HEK293 (cell line): ENCODE data around the gene LCMT2.

ENCODE experiments used
- CTCF ChIA-PET: fragments of 350-600 bp; formaldehyde crosslinking; extraction: SDS; loops from one replicate; lab custom pipeline; 2021; ENCODE audit warnings: antibody characterized with exemption; lab: Yijun Ruan, JAX
- POLR2A ChIA-PET: fragments of 300-600 bp; formaldehyde crosslinking; extraction: SDS; loops from one replicate; lab custom pipeline; 2020; ENCODE audit warnings: antibody characterized with exemption, inconsistent platforms; lab: Yijun Ruan, JAX
- H3K27ac ChIP-seq: fragments of 200-500 bp; sonication (Bioruptor generic); 2 replicates; pipeline ENCODE4 v1.5.1; 2014; ENCODE audit warnings: low read depth, low read length, control low read depth, inconsistent platforms; ENCODE audit errors: extremely low read depth
- H3K36me3 ChIP-seq, 2 experiments: fragments of 200-500 bp in 1 of 2; sonication (Bioruptor generic) in 1 of 2; 1 replicate in 1 of 2; 2 replicates in 1 of 2; pipeline ENCODE4 v1.5.1; 2014 to 2017; ENCODE audit warnings: inconsistent platforms in 2 of 2, low read length in 2 of 2; ENCODE audit not compliant: control insufficient read depth in 2 of 2, insufficient read depth in 1 of 2
- H3K4me1 ChIP-seq: fragments of 200-500 bp; sonication (Bioruptor generic); 2 replicates; pipeline ENCODE4 v1.5.1; 2014; ENCODE audit warnings: mild to moderate bottlenecking, low read length, inconsistent platforms; ENCODE audit not compliant: control insufficient read depth, insufficient read depth
- H3K4me3 ChIP-seq: 2 replicates; pipeline ENCODE4 v1.5.1; 2011; ENCODE audit warnings: low read depth, mild to moderate bottlenecking, control low read depth, low read length, moderate library complexity
- H3K9me3 ChIP-seq: fragments of 200-500 bp; sonication (Bioruptor generic); 2 replicates; pipeline ENCODE4 v1.5.1; 2014; ENCODE audit warnings: low read depth, low read length, inconsistent platforms; ENCODE audit not compliant: control insufficient read depth, insufficient read depth
- GLIS1 ChIP-seq: fragments of 450-650 bp; formaldehyde crosslinking; IDR thresholded peaks from 2 replicates; pipeline ENCODE4 v1.5.1; 2016; ENCODE audit warnings: missing biosample characterization, missing genetic modification characterization
- HOXD13 ChIP-seq: sonication (generic); formaldehyde crosslinking; IDR thresholded peaks from 2 replicates; pipeline ENCODE4 v1.8.0; 2022; ENCODE audit warnings: missing genetic modification reagents, borderline replicate concordance
- MYNN ChIP-seq: fragments of 450-650 bp; formaldehyde crosslinking; IDR thresholded peaks from 2 replicates; pipeline ENCODE4 v1.5.1; 2016; ENCODE audit warnings: missing biosample characterization, missing genetic modification characterization, borderline replicate concordance
- SETDB1 ChIP-seq: IDR thresholded peaks from one replicate; pipeline ENCODE4 v1.6.1; 2017; ENCODE audit warnings: mild to moderate bottlenecking, low read length, moderate library complexity, mixed read lengths; ENCODE audit not compliant: insufficient read length
- TRIM28 ChIP-seq: IDR thresholded peaks from 2 replicates; pipeline ENCODE4 v1.6.1; 2011; ENCODE audit warnings: low read length, control low read depth, borderline replicate concordance
- WT1 ChIP-seq: fragments of 450-650 bp; formaldehyde crosslinking; IDR thresholded peaks from 2 replicates; pipeline ENCODE4 v1.5.1; 2016; ENCODE audit warnings: missing biosample characterization, missing genetic modification characterization
- ZNF114 ChIP-seq: fragments of 450-650 bp; formaldehyde crosslinking; IDR thresholded peaks from 2 replicates; pipeline ENCODE4 v1.5.0; 2017; ENCODE audit warnings: missing biosample characterization, missing genetic modification characterization
- ZNF146 ChIP-seq: fragments of 450-650 bp; formaldehyde crosslinking; IDR thresholded peaks from 2 replicates; pipeline ENCODE4 v1.5.1; 2016; ENCODE audit warnings: missing biosample characterization, missing genetic modification characterization
- ZNF473 ChIP-seq: fragments of 450-650 bp; formaldehyde crosslinking; IDR thresholded peaks from 2 replicates; pipeline ENCODE4 v1.5.1; 2017; ENCODE audit warnings: missing biosample characterization, missing genetic modification characterization
- ZNF521 ChIP-seq: fragments of 450-650 bp; formaldehyde crosslinking; IDR thresholded peaks from 2 replicates; pipeline ENCODE4 v1.5.1; 2017; ENCODE audit warnings: missing biosample characterization, mild to moderate bottlenecking, missing genetic modification characterization
- ZNF555 ChIP-seq: fragments of 450-650 bp; formaldehyde crosslinking; conservative IDR thresholded peaks from 2 replicates; pipeline ENCODE4 v1.5.1; 2017; ENCODE audit warnings: missing biosample characterization, mild to moderate bottlenecking, missing genetic modification characterization, inconsistent platforms
- ZNF571 ChIP-seq: fragments of 450-650 bp; formaldehyde crosslinking; IDR thresholded peaks from 2 replicates; pipeline ENCODE4 v1.5.0; 2017; ENCODE audit warnings: missing biosample characterization, missing genetic modification characterization
- ZNF629 ChIP-seq: fragments of 450-650 bp; formaldehyde crosslinking; IDR thresholded peaks from 2 replicates; pipeline ENCODE4 v1.5.1; 2017; ENCODE audit warnings: missing biosample characterization, missing genetic modification characterization
- ZNF677 ChIP-seq: fragments of 450-650 bp; IDR thresholded peaks from 2 replicates; pipeline ENCODE4 v1.5.0; 2018; ENCODE audit warnings: missing biosample characterization, mild to moderate bottlenecking, missing genetic modification characterization, moderate library complexity
- ZSCAN23 ChIP-seq: fragments of 450-650 bp; formaldehyde crosslinking; IDR thresholded peaks from 2 replicates; pipeline ENCODE4 v1.5.1; 2016; ENCODE audit warnings: missing biosample characterization, missing genetic modification characterization
- TF ChIP-seq, protein P1 (sequence below): sonication (generic); formaldehyde crosslinking; IDR thresholded peaks from 2 replicates; pipeline ENCODE4 v1.8.1; 2022; ENCODE audit warnings: mild to moderate bottlenecking, moderate library complexity, missing genetic modification reagents
- TF ChIP-seq, protein P2 (sequence below): fragments of 450-650 bp; formaldehyde crosslinking; IDR thresholded peaks from 2 replicates; pipeline ENCODE4 v1.5.1; 2016; ENCODE audit warnings: missing biosample characterization, missing genetic modification characterization
- TF ChIP-seq, protein P3 (sequence below): fragments of 450-650 bp; formaldehyde crosslinking; IDR thresholded peaks from 2 replicates; pipeline ENCODE4 v1.5.1; 2016; ENCODE audit warnings: missing biosample characterization, missing genetic modification characterization
- TF ChIP-seq, protein P4 (sequence below): fragments of 450-650 bp; formaldehyde crosslinking; IDR thresholded peaks from 2 replicates; pipeline ENCODE4 v1.5.1; 2016; ENCODE audit warnings: missing biosample characterization, missing genetic modification characterization

LCMT2 gene

GRCh38 chr15:43316016-43316970 is 14.1 kb downstream of the LCMT2 start:
- no peak overlapping the region for H3K27ac ChIP-seq
- no peaks in the 10 kb centered on the region for H3K36me3 ChIP-seq
- H3K4me1 ChIP-seq = no peaks in the 10 kb centered on the region
- ChIA-PET CTCF (interaction anchor here (0.6 kb wide), 1 partner anchor 612 kb away, joined by 3 read pairs; no protein-coding TSS in a partner anchor), POLR2A (no interaction called here)
- no peak for TF ChIP-seq ZNF571 (tag by site-specific recombination)
- TF ChIP-seq, protein P1, sequence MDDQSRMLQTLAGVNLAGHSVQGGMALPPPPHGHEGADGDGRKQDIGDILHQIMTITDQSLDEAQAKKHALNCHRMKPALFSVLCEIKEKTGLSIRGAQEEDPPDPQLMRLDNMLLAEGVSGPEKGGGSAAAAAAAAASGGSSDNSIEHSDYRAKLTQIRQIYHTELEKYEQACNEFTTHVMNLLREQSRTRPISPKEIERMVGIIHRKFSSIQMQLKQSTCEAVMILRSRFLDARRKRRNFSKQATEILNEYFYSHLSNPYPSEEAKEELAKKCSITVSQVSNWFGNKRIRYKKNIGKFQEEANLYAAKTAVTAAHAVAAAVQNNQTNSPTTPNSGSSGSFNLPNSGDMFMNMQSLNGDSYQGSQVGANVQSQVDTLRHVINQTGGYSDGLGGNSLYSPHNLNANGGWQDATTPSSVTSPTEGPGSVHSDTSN (CRISPR knock-in tag) = no peak
- no peak for TF ChIP-seq ZNF521 (tag by site-specific recombination)
- TF ChIP-seq ZNF555 = no peak
- TF ChIP-seq GLIS1 (tag by site-specific recombination) = no peak
- no peak overlapping the region for H3K4me3 ChIP-seq
- H3K9me3 ChIP-seq = no peaks in the 10 kb centered on the region

GRCh38 chr15:43314171-43314570 is 16.2 kb downstream of the LCMT2 start:
- H3K4me1 ChIP-seq = no peaks in the 10 kb centered on the region
- no peaks in the 10 kb centered on the region for H3K36me3 ChIP-seq
- no peak overlapping the region for H3K27ac ChIP-seq
- no peak overlapping the region for H3K4me3 ChIP-seq
- ChIA-PET POLR2A (no interaction called here), CTCF (no interaction called here)
- H3K9me3 ChIP-seq = no peaks in the 10 kb centered on the region
- TF ChIP-seq ZNF146 (tag by site-specific recombination) (0 out of 2 replicates have a peak, but pooled peaks have one; percentile 21), WT1 (no peak)
- TF ChIP-seq, all 188 proteins: peak for 1

- Histone ChIP-seq H3K36me3 (no peaks in the 10 kb centered on the region), H3K27ac (no peak overlapping the region), H3K4me1 (no peaks in the 10 kb centered on the region), H3K4me3 (no peak overlapping the region), H3K9me3 (no peaks in the 10 kb centered on the region)
- TF ChIP-seq, protein P2, sequence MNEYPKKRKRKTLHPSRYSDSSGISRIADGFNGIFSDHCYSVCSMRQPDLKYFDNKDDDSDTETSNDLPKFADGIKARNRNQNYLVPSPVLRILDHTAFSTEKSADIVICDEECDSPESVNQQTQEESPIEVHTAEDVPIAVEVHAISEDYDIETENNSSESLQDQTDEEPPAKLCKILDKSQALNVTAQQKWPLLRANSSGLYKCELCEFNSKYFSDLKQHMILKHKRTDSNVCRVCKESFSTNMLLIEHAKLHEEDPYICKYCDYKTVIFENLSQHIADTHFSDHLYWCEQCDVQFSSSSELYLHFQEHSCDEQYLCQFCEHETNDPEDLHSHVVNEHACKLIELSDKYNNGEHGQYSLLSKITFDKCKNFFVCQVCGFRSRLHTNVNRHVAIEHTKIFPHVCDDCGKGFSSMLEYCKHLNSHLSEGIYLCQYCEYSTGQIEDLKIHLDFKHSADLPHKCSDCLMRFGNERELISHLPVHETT (tag by site-specific recombination) = no peak
- TF ChIP-seq ZSCAN23 (no peak), ZNF114 (tag by site-specific recombination) (no peak), SETDB1 (no peak), WT1 (no peak), ZNF473 (tag by site-specific recombination) (no peak), ZNF629 (tag by site-specific recombination) (no peak), MYNN (tag by site-specific recombination) (no peak), ZNF555 (no peak), ZNF677 (tag by site-specific recombination) (no peak), TRIM28 (no peak), HOXD13 (CRISPR knock-in tag) (no peak)
- TF ChIP-seq, protein P3, sequence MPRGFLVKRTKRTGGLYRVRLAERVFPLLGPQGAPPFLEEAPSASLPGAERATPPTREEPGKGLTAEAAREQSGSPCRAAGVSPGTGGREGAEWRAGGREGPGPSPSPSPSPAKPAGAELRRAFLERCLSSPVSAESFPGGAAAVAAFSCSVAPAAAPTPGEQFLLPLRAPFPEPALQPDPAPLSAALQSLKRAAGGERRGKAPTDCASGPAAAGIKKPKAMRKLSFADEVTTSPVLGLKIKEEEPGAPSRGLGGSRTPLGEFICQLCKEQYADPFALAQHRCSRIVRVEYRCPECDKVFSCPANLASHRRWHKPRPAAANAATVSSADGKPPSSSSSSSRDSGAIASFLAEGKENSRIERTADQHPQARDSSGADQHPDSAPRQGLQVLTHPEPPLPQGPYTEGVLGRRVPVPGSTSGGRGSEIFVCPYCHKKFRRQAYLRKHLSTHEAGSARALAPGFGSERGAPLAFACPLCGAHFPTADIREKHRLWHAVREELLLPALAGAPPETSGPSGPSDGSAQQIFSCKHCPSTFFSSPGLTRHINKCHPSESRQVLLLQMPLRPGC (tag by site-specific recombination) = no peak
- TF ChIP-seq, protein P4, sequence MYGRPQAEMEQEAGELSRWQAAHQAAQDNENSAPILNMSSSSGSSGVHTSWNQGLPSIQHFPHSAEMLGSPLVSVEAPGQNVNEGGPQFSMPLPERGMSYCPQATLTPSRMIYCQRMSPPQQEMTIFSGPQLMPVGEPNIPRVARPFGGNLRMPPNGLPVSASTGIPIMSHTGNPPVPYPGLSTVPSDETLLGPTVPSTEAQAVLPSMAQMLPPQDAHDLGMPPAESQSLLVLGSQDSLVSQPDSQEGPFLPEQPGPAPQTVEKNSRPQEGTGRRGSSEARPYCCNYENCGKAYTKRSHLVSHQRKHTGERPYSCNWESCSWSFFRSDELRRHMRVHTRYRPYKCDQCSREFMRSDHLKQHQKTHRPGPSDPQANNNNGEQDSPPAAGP (tag by site-specific recombination) = no peak
- POLR2A ChIA-PET = no interaction called here
- CTCF ChIA-PET = interaction anchor here (0.5 to 1.4 kb wide), 2 partner anchors 20 to 27 kb away, joined by 3 to 4 read pairs; no protein-coding TSS in a partner anchor
Measured at GRCh38 chr15:43312378-43312777, 18.0 kb downstream of the LCMT2 start.
